HG03196 (cell line): ENCODE measurements around the gene CEP89.
A peak's percentile ranks its signal among the peaks of the same experiment; 100 is the strongest.
"Not testable (repeated sequence)": the region's sequence is repeated elsewhere in the genome, so short reads cannot be mapped to it uniquely, and the experiment has no call there.

ENCODE experiments used
- ATAC-seq: cut with Tn5 transposase; IDR thresholded peaks from one replicate; pipeline ENCODE4 v1.9.1; 2021; ENCODE audit not compliant: unreplicated experiment

The CEP89 gene

DNA sequence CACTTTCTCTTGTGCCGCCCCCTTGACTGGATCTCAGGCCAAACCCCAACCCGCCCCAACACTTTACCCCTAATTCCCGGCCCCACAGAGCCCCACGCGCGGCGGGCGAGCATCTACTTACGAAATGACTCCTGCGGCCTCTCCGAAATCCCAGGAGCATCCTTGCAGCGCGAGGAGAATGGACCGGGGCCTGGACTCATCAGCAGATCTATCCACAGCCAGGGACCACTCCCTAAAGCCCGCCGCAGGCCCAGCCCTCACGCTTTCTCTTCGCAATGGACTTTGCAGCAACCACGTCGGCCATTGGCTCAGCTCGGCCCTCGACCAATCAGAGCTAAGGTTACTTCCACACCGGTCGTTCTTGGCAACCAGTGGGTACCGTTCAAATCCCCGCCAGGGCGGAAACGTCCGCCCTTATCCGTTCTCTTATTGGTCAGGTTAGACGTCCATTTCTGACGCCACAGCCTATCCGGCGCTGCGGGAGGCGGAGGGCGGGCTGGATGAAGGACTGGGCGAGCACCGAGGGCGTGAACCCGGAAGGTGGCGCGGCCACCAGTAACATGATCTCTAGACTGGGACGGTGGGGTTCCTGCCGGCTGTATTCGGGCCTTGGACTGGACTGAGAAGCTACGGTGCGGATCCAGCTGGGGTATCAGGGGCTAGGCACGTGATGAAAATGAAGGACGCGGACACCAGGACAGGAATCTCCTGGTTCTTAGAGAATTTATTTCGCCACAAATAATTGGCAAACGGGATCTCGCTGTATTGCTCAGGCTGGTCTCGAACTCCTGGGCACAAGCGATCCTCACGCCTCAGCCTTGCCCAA lies at the start of gene CEP89, which contains the start of gene FAAP24:
Gene CEP89, minus strand, starts transcription at position 244 of the 826 bp plus-strand sequence. Its CDS starts 84 bp downstream, at position 160.
Gene FAAP24, plus strand, starts transcription at position 528 of the 826 bp plus-strand sequence. CDS start 955 bp downstream, outside the sequence.
- peak; percentile 97 for ATAC-seq

DNA sequence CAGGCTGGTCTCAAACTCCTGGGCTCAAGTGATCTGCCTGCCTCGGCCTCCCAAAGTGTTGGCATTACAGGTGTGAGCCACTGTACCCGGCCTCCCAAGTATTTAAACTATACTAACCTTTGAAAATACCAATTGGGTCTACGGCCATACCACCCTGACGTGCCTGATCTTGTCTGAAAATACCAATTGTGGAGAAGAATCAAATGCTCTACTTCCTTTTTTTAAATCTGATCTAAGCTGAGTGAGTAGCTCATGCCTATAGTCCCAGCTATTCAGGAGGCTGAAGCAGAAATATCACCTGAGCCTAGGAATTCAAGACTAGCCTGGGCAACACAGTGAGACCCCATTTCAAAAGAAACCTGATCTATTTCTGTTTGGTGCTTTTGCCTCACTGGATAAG lies 39.1 kb upstream of the CEP89 start:
- not testable (repeated sequence) for ATAC-seq

DNA sequence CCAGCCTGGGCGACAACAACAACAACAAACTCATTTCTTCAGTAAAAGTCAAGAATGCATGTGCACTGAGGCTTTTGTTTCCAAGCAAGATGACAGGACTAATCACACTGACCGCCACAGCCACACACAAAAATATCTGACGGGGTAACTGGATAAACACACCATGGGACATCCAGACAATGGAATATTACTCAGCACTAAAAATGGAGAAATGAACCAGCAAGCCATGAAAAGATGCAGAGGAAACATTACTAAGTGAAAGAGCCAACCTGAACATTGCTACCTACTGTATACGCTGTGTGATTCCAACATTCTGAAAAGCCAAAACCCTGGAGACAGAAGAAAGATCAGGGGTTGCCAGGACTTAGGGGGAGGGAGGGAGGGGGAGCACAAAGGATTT lies 37.0 kb upstream of the CEP89 start:
- ATAC-seq: no peak

DNA sequence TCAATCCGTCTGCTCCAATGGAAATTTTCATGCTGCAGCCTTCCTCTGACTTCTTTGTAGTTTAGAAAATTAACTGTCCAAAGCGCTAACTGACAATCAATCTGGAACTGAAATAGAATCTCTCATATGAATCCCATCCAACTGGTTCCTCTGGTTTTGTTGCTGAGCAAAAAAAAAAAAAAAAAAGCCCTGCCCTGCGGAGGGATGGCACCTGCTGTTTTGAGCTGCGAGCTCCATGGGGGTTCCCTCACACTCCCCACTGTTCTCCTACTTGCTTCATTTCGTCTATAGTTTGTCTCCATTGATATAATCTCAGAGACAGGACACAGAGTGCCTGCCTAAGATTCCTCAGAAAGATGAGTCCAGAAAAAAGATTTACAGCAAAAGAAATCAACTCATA lies 33.7 kb upstream of the CEP89 start:
- ATAC-seq: no peak

DNA sequence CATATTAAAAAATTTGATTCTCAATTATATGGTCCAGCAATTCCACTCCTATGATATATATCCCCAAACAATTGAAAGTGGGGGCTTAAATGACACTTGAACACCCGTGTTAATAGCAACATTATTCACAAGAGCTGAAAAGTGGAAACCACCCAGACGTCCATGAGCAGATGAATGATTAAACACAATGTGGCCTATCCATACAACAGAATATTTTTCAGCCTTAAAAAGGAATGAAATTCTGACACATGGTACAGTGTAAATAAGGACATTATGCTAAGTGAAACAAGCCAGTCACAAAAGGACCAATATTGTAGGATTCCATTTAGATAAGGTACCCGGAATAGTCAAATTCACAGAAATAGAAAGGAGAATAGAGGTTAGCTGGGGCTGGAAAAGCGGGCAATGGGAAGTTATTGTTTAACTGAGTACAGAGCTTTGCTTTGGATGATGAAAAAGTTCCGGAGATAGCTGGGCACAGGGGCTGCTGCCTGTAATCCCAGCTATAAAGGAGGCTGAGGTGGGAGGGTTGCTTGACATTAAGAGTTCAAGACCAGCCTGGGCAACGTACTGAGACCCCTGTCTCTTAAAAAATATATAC lies 31.8 kb upstream of the CEP89 start:
- not testable (repeated sequence) for ATAC-seq

DNA sequence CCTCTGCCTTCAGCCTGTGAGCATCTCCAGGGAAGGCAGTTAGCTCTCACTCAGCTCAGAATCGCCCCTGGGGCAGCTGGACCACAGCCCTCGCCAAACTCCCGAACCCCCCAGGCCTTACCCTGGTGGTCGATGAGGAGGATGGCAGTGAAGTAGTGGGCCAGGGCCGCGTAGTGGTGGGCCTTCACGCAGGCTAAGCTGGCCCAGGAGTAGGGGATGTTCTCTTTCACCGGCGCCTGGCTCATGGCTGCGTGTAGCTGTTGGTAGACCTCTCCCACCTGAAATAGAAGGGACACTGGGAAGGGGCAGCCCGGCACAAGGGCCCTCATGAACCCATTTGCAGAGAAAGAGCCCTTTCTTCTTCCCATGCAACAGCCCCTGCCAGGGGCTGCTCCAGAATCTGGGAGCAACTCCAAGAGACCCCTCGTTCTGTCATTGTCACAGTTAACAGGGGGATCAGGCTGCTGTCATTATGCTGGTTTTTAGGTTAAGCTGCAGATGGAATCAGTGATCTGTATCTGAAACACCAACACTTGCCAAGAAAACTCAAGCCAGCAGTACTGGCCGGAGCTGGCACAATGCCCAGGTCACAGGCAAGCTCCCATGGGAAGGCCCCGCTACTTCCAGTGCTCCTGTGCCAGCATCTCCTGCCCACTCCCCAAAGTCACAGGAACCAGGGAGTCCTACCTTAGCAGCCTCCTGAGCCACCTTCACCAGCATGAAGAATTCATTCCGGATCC lies 30.5 kb upstream of the CEP89 start:
- ATAC-seq: not testable (repeated sequence)

DNA sequence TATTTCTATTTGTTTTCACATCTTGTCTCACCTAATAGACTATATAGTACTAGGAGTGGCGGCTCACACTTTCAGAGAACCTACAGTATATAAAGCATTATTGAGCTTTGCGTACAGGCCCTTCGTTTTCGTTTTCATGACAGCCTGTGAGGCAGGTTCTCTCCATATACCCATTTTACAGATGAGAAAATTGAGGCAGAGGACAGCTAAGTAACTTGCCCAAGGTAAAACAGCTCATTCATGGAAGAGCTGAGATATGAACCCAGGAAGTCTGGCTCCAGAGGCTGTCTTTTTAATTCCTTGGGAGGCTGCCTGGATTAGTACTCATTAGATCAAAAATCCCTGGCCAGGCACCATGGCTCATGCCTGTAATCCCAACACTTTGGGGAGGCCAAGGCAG lies 29.2 kb upstream of the CEP89 start:
- ATAC-seq: no peak

DNA sequence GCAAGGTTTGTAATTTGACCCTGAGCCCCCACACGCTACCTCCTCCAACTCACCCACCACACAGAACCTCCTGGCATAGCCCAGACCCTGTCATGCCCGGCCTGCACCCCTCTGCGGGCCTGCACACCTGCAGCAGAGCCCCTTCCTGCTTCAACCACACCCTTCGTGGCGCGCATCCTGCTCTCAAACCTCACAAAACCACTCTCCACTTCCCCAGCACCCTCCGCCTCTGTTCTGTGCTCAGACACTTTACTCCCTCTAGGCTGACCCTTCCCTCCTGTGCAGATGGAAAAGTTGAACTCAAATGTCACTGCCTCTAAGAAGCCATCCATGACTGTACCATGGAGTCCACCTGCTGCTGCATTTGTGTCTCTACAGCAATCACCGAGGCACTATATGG lies 28.8 kb upstream of the CEP89 start:
- no peak for ATAC-seq

DNA sequence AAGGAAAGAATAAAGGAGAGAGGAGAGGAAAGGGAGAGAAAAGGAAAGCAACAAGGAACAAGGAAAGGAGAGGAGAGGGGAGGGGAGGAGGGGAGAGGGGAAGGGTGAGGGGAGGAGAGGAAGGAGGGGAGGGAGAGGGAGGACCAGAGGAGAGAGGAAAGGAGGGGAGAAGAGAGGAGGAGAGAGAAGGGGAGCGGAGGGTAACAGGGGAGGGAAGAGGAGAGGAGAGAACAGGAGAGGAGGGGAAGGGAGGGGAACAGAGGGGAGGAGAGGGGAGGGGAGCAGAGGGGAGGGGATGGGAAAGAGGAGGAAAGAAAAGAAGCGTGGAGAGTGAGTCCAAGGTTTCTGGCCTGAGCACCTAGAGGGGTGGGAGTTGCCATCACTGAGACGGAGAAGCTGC lies 27.0 kb upstream of the CEP89 start:
- ATAC-seq: no peak

DNA sequence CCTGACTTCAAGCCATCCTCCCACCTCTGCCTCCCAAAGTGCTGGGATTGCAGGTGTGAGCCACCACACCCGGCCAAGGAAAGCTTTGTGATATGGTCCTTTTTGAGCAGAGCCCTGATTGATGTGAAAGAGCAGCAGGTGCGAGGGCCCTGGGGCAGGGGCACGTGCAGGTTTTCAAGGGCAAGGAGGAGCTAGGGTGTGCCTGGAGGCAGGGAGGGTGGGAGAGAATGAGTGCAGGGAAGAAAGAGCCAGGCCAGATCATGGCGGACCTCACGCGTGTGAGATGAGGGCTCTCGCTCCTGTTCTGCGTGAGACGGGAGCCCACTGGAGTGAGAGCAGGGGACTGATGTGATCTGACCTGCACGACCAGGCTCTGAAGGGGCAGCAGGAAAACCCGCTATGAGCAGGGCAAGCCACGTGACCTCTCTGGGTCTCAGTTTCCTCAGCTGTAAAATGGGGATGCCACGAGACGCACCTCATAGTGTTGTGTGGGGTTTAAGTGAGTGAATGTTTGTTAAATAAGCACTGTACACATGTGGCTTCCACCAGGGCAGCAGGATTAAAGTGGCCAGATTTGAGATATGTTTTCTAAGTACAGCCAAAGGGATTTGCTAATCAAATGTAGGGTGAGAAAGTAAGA lies 26.1 kb upstream of the CEP89 start:
- ATAC-seq: no peak

DNA sequence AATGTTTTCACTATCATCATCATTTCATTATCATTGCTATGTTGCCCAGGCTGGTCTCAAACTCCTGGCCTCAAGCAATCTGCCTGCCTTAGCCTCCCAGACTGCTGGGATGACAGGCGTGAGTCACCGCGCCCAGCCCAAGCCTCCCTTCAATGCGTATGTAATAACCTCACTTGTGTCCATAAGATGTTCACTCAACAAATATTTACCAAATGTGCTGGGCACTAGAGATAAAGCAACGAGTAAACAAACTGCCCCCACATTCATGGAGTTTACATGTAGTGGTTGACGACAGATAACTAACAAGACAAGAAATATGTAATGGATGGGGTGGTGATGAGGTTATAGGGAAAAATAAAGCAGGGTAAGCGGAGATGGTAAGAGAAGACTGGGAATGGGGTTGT lies 25.3 kb upstream of the CEP89 start:
- ATAC-seq: not testable (repeated sequence)

DNA sequence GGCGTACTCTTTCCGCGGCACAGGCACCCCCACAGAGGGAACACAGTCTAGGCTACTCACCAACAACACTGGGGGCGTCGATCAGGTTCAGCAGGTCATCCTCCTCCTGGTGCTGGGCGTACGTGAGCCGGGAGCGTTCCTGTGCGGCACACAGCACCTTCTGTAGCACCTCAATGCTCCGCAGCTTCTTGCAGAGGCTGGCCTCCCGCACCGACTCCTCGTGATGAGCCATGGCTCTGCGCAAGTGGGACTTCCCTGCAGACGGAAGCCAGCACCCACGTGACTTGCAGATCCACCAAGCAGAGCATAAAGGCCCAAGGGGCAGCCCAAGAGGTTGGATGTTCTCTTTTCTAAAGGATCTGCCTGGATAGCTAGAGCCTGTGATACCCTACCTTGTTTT lies 24.2 kb upstream of the CEP89 start:
- ATAC-seq: not testable (repeated sequence)

DNA sequence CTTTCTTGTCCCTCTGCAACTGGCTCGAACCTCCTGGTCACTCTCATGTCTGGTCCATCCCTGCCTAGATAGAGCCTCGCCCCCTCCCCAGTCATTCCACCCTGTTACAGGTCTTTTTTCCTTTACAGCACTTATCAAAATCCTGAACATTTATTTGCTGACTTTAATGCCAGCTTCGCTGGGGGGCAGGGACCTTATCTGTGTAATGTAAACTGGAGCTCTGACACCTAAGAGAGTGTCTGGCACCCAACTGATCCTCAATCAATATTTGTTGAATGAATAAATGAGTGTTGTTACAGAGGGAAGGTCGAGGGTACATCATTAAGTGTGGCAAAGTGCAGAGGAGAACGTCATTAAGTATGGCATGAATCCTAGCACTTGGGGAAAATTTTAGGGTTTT lies 17.0 kb upstream of the CEP89 start:
- no peak for ATAC-seq

DNA sequence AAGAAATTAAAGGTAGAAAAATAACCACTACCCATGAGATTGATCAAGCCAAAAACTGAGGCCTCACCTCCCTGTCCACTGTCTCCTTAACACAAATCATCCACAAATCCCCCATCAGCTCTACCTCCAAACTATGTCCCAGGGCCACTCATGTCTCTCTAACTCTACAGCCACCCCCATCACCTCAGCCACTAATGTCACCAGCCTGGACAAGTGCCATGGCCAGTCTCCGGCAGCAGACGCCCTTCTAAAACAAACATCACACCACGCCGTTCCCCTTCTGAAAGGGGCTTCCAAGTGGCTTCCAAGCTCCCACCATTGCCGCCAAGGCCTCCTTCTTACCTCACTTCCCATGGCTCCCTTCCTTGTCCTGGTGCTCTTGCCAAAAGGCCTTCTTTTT lies 16.5 kb upstream of the CEP89 start:
- ATAC-seq: not testable (repeated sequence)

DNA sequence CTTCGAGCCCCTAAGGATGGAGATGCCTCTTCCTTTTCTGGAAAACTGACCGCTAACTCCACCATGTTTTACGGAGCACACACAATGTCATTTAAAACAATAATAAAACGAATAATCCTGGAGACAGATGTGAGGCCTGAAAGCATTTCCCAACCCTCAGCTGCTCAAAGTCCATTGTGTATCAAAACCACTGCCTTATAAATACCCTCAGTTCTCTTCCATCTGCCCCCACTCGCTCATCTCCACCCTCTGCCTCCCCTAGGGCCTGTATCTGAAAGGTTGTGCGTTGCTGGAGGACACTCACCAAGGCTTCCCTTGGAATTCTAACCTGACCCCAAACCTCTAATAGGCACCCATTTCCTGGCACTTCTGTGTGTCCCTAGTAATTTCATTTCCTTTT lies 10.7 kb upstream of the CEP89 start:
- not testable (repeated sequence) for ATAC-seq

DNA sequence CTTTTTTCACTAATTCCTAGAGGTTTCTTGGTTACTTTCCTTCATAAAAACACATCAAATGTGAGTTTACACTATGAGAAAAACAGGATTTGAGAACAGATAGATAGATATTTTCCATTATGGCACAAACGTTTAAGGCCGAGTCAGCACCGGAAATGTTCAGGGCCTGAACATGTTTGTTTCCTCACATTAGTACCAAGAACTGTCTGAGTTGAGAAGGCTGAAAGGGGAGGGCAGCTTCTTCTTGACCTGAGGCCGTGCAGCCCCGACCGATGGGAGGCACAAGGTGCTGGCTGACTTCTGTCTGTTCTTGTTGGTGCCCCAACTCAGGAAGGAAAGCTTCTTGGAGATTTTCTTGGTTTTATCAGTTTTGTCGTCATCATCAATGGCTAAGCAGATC lies 8.0 kb upstream of the CEP89 start:
- not testable (repeated sequence) for ATAC-seq

DNA sequence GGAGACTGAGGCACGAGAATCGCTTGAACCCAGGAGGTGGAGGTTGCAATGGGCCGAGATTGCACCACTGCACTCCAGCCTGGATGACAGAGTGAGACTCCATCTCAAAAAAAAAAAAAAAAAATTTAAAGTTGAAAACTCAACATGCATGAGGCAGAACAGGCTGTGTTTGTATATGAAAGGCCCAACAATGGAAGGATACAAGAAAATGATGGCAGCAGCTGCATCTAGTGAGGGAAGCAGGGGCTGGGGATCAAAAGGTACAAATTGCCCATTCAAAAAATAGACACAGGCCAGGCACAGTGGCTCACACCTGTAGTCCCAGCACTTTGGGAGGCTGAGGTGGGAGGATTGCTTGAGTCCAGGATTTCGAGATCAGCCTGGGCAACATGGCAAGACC lies 6.1 kb upstream of the CEP89 start:
- not testable (repeated sequence) for ATAC-seq

DNA sequence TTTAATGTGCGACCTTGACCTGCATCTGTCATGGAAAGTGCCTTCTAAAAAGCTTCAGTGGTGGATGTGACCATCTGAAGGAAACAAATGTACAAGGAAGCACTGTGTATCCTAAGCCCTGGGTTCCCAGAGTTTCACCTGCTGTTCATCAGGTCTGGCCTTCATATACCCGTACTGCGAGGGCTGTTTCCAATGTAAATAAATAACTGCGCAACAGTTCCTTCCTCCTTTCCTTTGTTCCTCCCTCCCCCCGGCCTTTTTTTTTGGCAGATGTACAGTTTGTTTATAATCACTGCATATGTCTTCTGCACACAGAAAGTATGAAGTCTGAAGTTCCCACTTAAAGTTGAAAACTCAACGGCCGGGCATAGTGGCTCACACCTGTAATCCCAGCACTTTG lies 5.5 kb upstream of the CEP89 start:
- no peak for ATAC-seq

DNA sequence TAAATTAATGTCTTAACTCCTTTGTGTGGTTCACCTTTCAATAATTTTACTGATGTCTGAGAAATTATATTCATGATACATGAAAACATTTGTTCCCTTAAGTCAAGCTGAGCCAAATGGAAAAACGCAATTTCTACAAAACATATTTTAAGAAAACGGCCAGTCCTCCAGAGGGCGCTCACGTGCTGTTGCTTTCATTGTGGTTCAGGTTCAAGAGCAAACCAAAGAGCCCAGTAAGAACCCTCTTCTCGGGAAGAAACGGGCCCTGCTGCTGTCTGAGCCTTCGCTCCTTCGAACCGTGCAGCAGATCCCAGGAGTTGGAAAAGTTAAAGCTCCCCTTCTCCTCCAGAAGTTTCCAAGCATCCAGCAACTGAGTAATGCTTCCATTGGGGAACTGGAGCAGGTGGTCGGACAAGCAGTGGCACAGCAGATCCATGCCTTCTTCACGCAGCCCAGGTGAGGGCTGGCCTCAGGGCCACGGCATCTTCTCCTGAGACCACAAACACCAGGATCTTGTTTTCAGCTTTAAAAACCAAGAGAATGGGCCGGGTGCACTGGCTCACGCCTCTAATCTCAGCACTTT lies 4.6 kb upstream of the CEP89 start:
- no peak for ATAC-seq

DNA sequence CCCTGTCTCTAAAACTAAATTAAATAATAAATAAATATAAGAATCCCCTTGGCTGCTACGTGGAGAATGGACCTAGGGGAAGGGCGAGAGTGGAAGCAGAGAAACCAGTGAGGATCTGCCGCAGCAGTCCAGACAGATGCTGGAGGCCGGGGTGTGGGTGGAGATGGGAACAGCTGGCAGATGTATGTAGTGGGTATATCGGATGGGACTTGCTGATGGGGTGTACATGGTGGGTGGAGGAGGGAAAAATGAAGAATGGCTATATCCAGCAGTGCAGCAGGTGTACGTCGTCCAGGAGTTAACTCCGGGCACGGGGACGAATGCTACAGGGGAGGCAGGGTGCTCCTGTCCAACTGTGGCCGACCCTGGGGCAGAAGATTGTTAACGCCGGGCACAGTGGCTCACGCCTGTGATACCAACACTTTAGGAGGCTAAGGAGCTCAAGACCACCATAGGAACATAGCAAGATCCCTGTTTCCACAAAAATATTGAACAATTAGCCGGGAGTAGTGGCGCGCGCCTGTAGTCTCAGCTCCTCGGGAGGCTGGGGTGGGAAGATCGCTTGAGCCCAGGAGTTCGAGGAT lies 654 bp downstream of the CEP89 start:
- ATAC-seq: no peak
